CD4-positive, alpha-beta T cell treated with Interleukin-6 for 4 hours (primary cell): Measurements from ENCODE around the gene RAB18.
"Not testable (repeated sequence)": the region's sequence is repeated elsewhere in the genome, so short reads cannot be mapped to it uniquely, and the experiment has no call there.

Source experiments
- DNase-seq: peaks from one replicate; pipeline ENCODE4 v3.0.0-alpha.2; 2020; ENCODE audit warnings: mixed read lengths

Gene RAB18

GRCh38 chr10:27505537-27505936 is 1.4 kb downstream of the RAB18 start:
- not testable (repeated sequence) for DNase-seq

- no peak for DNase-seq
These were observed 2.2 kb downstream of the RAB18 start for GRCh38 chr10:27506280-27506679.

GRCh38 chr10:27512548-27512947 is 8.4 kb downstream of the RAB18 start:
- DNase-seq: no peak

GRCh38 chr10:27513451-27514191 is 9.5 kb downstream of the RAB18 start:
- no peak for DNase-seq

- DNase-seq: no peak
These were observed 10.1 kb downstream of the RAB18 start for GRCh38 chr10:27514243-27514642.

GRCh38 chr10:27518261-27518660 is 14.2 kb downstream of the RAB18 start:
- no peak for DNase-seq

GRCh38 chr10:27525819-27526218 is 21.7 kb downstream of the RAB18 start:
- no peak for DNase-seq

GRCh38 chr10:27526242-27526641 is 22.1 kb downstream of the RAB18 start:
- no peak for DNase-seq

GRCh38 chr10:27527666-27528295 is 23.7 kb downstream of the RAB18 start:
- no peak for DNase-seq

GRCh38 chr10:27529010-27529783 is 25.1 kb downstream of the RAB18 start:
- no peak for DNase-seq

- DNase-seq: no peak
These were observed 26.4 kb downstream of the RAB18 start for GRCh38 chr10:27530477-27530876.

GRCh38 chr10:27531336-27531847 is 27.3 kb downstream of the RAB18 start:
- no peak for DNase-seq

GRCh38 chr10:27534161-27534700 is 30.1 kb downstream of the RAB18 start:
- no peak for DNase-seq

GRCh38 chr10:27535317-27535716 is 31.2 kb downstream of the RAB18 start:
- DNase-seq: no peak

- no peak for DNase-seq
These were observed 32.3 kb downstream of the RAB18 start for GRCh38 chr10:27536437-27536836.

- DNase-seq: no peak
These were observed 33.1 kb downstream of the RAB18 start for GRCh38 chr10:27537166-27537565.

- DNase-seq: no peak
These were observed 33.7 kb downstream of the RAB18 start for GRCh38 chr10:27537787-27538186.

GRCh38 chr10:27540672-27541071 is 36.6 kb downstream of the RAB18 start:
- DNase-seq: no peak

GRCh38 chr10:27541796-27542729 is 38.0 kb downstream of the RAB18 start:
- DNase-seq: peak; percentile 16

GRCh38 chr10:27542812-27543211 is 38.7 kb downstream of the RAB18 start:
- no peak for DNase-seq

GRCh38 chr10:27547047-27547446 is 42.9 kb downstream of the RAB18 start:
- no peak for DNase-seq

- DNase-seq: no peak
These were observed 43.4 kb downstream of the RAB18 start for GRCh38 chr10:27547482-27547881.
